Endothelial cell (in vitro differentiated cells): ENCODE data around the gene SLC34A2. TPM values are rescaled to one million over a fixed set of nuclear protein-coding genes. Genes with fewer than 3 reads are reported as not detected.

Source experiments
- DNase-seq: peaks from one replicate; pipeline ENCODE4 v3.0.0; 2021; ENCODE audit warnings: low spot score
- H3K27ac Mint-ChIP-seq: one replicate; pipeline ENCODE4 v1.8.0; 2021; ENCODE audit warnings: mixed read lengths, inconsistent platforms; ENCODE audit not compliant: unreplicated experiment
- H3K27me3 Mint-ChIP-seq: one replicate; pipeline ENCODE4 v1.8.0; 2021; ENCODE audit warnings: mild to moderate bottlenecking, moderate library complexity, mixed read lengths, inconsistent platforms; ENCODE audit not compliant: unreplicated experiment
- H3K36me3 Mint-ChIP-seq: one replicate; pipeline ENCODE4 v1.8.0; 2021; ENCODE audit warnings: mild to moderate bottlenecking, low read depth, mixed read lengths, inconsistent platforms; ENCODE audit not compliant: unreplicated experiment
- H3K4me1 Mint-ChIP-seq: one replicate; pipeline ENCODE4 v1.8.0; 2021; ENCODE audit warnings: mild to moderate bottlenecking, mixed read lengths, inconsistent platforms; ENCODE audit not compliant: unreplicated experiment
- H3K4me3 Mint-ChIP-seq: one replicate; pipeline ENCODE4 v1.8.0; 2021; ENCODE audit warnings: mild to moderate bottlenecking, mixed read lengths, inconsistent platforms; ENCODE audit not compliant: unreplicated experiment
- H3K9me3 Mint-ChIP-seq: one replicate; pipeline ENCODE4 v1.8.0; 2021; ENCODE audit warnings: mixed read lengths, inconsistent platforms; ENCODE audit not compliant: unreplicated experiment
- CTCF ChIP-seq: fragments of 200-600 bp; sonication (generic); IDR thresholded peaks from one replicate; pipeline ENCODE4 v1.5.0; 2021; ENCODE audit warnings: antibody characterized with exemption; ENCODE audit not compliant: unreplicated experiment
- total RNA-seq: library from RNA; stranded (reverse); fragmentation: NEBNext Ultra II Directional; extraction: Animal tissue kit (Norgen Biotek cat#: 25700); gene quantifications from one replicate; pipeline ENCODE4 v1.2.1, GENCODE V29; 2021; ENCODE audit not compliant: unreplicated experiment

SLC34A2 gene
- total RNA-seq, 1 donor from 2014 or later = 0.41 TPM

GRCh38 chr4:25621027-25621930 lies 34.4 kb upstream of the SLC34A2 start:
- peaks cover 16% of the 10 kb centered on the region for H3K4me1 Mint-ChIP-seq
- no peak for TF ChIP-seq CTCF
- no peaks in the 10 kb centered on the region for H3K36me3 Mint-ChIP-seq
- no peak overlapping the region for H3K4me3 Mint-ChIP-seq
- no peak for DNase-seq
- H3K9me3 Mint-ChIP-seq = no peaks in the 10 kb centered on the region
- no peak overlapping the region for H3K27ac Mint-ChIP-seq
- H3K27me3 Mint-ChIP-seq = no peaks in the 10 kb centered on the region

GRCh38 chr4:25624616-25625015 lies 31.0 kb upstream of the SLC34A2 start:
- Mint-ChIP-seq H3K4me1 (peaks cover 16% of the 10 kb centered on the region), H3K27me3 (no peaks in the 10 kb centered on the region), H3K4me3 (no peak overlapping the region), H3K9me3 (no peaks in the 10 kb centered on the region), H3K36me3 (no peaks in the 10 kb centered on the region), H3K27ac (no peak overlapping the region)
- TF ChIP-seq CTCF = no peak
- no peak for DNase-seq

GRCh38 chr4:25628451-25628850 lies 27.2 kb upstream of the SLC34A2 start:
- no peak for TF ChIP-seq CTCF

GRCh38 chr4:25632135-25632534 lies 23.5 kb upstream of the SLC34A2 start:
- Mint-ChIP-seq H3K9me3 (no peaks in the 10 kb centered on the region), H3K4me3 (no peak overlapping the region), H3K27me3 (peaks cover 3% of the 10 kb centered on the region), H3K36me3 (no peaks in the 10 kb centered on the region), H3K27ac (no peak overlapping the region), H3K4me1 (no peaks in the 10 kb centered on the region)
- no peak for DNase-seq
- TF ChIP-seq CTCF = no peak

More at GRCh38 chr4:25628451-25628850, 27.2 kb upstream of the SLC34A2 start:
- H3K4me1 Mint-ChIP-seq = no peaks in the 10 kb centered on the region
- DNase-seq = no peak
- H3K36me3 Mint-ChIP-seq = no peaks in the 10 kb centered on the region
- no peak overlapping the region for H3K27ac Mint-ChIP-seq
- no peak overlapping the region for H3K4me3 Mint-ChIP-seq
- no peaks in the 10 kb centered on the region for H3K27me3 Mint-ChIP-seq
- no peaks in the 10 kb centered on the region for H3K9me3 Mint-ChIP-seq

GRCh38 chr4:25633541-25633940 lies 22.1 kb upstream of the SLC34A2 start:
- Mint-ChIP-seq H3K27me3 (peaks cover 3% of the 10 kb centered on the region), H3K4me1 (no peaks in the 10 kb centered on the region), H3K36me3 (no peaks in the 10 kb centered on the region), H3K9me3 (no peaks in the 10 kb centered on the region), H3K4me3 (no peak overlapping the region), H3K27ac (no peak overlapping the region)
- DNase-seq = no peak
- no peak for TF ChIP-seq CTCF
